ENCODE data around the gene RAI14.

- TF ChIP-seq POLR2AphosphoS5 (IDR thresholded peaks at IDR 0.05; ENCODE audit: insufficient read depth, low read depth, low read length) (peak; percentile 79), EZH2 (IDR thresholded peaks at IDR 0.05; ENCODE audit: borderline replicate concordance, low read depth, low read length, severe bottlenecking) (no peak)
Observed at GRCh38 chr5:34709861-34710673, 53.9 kb downstream of the RAI14 start.

All from endothelial cell of umbilical vein (primary cell).